ENCODE data around the gene MED7.
"Not testable (repeated sequence)": the region's sequence is repeated elsewhere in the genome, so short reads cannot be mapped to it uniquely, and the experiment has no call there.

MED7 gene

DNA sequence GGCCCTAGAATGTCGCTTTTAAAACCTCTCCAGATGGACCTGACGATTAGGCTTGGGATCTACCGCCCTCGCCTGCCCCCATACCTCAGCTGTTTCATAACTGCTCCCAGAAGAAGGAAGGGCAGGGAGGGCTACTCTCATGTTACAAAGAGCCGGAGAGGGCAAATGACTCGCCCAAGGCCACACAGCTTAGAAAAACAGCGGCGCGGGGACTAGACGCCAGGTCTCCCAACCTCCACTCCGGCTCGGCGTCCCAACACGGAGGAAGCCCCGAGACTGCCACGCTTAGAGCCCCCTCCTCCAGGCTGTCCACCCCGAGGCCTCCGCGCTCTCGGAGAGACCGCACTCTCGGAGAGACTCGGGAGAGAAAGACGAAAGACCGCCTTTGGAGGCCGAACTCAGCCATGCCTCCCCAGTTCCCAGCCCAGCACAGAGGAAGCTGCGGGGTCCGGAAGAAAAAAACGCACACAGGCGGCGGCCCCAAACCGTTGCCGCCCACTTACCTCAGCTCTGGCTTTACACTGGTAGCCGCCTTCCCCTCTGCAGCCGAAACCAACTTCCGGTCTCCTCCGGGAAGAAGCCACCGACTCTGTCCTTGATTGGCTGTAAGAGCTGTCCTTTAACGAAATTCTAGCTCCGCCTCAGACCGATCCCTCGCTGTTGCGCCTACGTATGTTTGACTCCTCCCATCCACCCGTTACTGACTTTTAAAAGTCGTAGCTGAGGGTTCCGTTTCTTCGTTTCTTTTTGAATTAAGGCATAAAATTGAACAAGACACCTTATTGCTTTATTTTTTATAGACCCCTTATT is at the start of gene MED7:
Gene MED7, minus strand, starts transcription at position 549 of the 810 bp plus-strand sequence. CDS start 3,434 bp downstream, outside the sequence.
- DNase-seq, result peak; percentile 89

GRCh38 chr5:157189223-157189622 is 46.6 kb upstream of the MED7 start:
- no peak for DNase-seq

GRCh38 chr5:157188270-157188669 is 45.6 kb upstream of the MED7 start:
- DNase-seq, result no peak

DNA sequence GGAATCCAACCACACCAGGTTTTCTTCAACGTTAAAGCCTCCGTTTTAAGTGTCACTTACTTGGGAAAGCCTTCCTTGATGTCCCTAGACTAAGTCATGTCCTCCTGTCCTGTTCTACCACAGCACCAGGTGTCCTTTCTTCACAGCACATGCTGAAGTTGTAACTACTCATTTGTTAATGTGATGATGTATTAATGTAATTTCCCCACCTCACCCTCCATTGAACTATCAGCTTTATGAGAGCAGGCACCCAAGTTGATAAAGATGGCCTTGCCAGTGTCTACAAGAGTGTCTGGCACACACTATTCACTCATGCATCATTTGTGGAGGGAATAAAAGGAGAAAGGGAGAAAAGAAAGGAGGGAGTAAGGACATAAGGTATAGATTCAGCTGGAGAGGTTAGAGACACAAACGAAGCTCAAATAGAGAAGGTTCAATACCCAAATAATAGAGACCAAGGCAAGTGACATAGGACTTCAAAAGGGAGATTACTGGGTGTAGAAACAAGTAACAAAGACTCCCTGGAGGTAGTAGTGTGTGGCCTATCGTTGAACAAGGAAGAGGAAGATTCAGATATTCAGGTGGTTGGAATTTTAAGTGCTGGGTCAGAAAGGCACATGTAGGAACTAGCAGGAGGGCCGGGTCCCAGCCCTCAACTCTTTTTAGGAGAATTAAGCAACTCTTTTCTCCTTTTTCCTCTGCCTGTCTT is 44.5 kb upstream of the MED7 start:
- DNase-seq, result no peak

DNA sequence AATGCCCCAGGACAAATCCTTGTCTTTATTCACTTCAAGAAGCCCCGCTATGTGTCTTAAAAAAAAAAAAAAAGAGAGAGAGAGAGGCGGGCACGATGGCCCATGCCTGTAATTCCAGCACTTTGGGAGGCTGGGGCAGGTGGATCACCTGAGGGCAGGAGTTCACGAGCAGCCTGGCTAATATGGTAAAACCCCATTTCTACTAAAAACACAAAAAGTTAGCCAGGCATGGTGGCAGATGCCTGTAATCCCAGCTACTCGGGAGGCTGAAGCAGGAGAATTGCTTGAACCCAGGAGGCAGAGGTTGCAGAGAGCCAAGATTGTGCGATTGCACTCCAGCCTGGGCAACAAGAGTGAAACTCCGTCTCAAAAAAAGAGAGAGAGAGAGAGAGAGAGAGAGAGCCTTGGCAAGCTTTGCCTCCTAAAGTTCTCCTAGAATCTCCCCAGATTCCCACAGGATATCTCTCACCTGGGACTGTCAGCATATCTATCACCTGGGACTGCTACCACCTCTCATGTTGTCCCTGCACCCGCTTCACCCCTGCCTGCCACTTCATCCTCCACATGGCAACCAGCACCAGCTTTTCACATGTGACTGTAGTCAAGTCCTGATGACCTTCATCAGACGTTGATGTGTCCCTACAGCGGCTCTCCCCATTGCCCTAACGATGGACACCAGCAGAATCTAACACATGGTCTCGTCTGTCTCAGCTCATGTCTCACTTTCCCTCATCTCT is 43.8 kb upstream of the MED7 start:
- no peak for DNase-seq

DNA sequence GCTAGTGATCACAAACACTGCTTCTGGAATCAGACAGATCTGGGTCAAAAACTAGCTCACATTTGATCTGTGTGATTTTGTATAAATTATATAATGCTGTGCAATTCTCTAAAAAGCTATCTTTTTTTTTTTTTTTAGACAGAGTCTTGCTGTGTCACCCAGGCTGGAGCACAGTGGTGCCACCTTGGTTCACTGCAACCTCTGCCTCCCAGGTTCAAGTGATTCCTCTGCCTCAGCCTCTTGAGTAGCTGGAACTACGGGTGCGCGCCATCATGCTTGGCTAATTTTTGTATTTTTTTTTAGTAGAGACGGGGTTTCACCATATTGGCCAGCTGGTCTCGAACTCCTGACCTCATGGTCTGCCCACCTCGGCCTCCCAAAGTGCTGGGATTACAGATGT is 42.5 kb upstream of the MED7 start:
- DNase-seq, result not testable (repeated sequence)

DNA sequence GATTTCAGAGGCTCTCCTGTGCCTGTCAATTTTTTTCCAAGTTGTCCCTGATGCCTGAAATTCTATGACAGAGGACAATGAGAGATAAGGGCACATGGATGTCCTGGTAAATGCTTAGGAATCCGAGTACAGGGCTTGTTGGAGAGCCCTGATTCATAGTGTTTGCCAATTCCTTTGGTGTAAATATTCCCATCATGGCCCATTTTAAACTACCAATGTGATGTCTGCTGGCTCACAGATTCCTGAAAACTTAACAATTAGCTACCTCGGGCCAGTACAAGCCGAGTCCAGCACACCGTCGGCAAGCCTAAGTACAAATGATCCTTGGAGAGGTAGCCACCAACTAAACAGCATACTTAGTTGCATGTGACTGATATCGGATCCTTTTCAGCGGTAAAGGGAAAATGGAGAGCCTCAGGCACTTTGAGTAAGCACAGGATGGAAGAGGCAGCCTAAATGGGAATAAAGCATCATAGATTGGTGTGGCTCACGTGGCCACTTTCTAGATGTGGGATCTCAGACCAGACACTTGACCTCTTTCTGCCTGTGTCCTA is 41.5 kb upstream of the MED7 start:
- DNase-seq, result no peak

DNA sequence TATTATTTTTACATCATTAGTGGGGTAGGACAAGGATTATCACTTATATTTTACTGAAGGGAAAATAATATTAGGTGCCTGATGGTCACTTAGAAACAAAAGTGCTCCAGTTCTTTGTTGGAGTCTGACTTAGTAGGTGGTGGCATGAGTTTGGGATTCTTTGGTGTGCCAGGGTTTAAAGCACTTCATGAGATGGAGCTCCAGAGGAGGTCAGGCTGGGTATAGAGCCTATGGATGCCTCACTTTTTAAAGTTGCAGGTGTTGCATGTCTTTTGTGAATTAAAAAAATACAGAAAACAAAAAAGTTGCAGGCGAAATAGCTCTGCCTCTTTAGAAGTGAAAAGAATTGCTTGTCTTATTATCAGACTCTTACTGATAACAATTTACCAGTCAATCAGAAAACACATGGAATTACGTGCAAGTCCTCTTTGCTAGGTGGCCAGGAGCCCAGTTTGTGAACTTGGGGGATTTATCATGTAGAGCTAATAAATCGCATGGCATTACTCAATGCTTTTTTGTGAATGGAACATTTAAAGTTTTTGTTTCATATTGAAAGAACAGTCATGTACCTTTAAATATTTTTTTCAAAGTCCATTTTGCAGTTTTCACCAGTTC is 39.6 kb upstream of the MED7 start:
- no peak for DNase-seq

- DNase-seq, result no peak
Observed at GRCh38 chr5:157180374-157181264, 38.0 kb upstream of the MED7 start, which contains the start of gene ITK. TSS of gene ITK (plus strand) at chr5:157180840. CDS start at chr5:157180978, 138 bp downstream.

DNA sequence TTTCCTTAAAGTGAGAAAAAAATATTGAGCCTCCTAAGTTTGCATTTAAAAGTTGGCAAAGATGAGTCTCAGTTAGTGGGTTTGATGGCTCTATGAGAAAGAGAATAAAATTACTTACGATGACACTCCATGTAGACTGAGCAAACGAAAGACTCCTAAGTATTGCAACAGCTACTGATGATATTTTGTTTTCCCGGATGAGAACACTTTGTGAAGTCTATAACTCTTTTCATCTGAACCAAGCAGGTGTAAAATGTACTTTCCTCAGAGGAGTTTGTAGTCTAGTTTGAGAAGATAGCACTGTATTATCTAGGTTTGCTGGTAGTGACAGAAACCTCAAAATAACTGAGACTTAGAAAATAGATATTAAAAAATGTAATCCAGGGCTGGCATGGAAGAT is 36.3 kb upstream of the MED7 start:
- no peak for DNase-seq

GRCh38 chr5:157177953-157178352 is 35.3 kb upstream of the MED7 start:
- DNase-seq, result no peak

DNA sequence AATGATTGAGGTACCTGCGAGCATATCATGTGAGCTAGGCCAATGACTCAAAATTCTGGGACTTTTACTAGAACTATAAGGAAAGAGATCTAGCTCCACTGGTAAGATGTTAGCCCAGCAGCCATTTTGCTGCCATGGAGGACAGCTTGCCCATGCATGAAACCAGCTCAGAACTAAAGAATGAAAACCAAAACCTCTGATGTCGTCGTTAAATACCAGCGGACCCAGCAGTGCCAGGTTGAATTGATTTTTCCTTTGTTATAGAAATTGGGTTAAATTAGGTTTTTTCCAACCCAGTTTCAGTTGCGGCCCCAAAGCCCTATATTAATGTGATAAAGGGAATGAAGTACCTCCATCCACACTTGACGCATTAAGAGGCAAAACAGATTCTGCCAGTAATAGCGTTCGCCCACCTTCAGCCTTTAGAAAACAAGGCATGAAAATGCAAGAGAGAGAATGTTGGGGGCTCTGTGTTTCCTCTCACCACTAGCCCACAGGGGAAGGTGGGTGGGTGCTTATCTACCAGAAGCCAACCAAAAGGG is 32.5 kb upstream of the MED7 start:
- no peak for DNase-seq

DNA sequence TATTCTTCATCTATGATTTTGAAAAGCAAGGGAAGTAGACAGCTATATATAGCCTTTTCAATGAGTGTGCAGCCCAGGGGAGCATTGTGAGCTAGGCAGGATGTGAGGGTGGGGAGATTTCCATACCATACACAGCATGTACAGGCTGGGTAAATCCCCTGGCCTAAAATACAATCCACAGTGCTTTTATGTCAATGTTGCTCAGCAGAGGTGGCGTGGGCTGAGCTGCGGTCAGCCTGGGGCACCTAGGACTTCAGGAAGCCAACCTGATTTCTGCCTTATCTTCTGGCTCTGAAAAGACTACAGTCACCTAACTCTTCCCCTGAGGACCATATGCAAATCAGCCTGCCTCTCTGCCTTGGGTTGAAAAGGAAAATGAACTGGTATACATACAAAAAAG is 29.7 kb upstream of the MED7 start:
- DNase-seq, result peak; percentile 12

DNA sequence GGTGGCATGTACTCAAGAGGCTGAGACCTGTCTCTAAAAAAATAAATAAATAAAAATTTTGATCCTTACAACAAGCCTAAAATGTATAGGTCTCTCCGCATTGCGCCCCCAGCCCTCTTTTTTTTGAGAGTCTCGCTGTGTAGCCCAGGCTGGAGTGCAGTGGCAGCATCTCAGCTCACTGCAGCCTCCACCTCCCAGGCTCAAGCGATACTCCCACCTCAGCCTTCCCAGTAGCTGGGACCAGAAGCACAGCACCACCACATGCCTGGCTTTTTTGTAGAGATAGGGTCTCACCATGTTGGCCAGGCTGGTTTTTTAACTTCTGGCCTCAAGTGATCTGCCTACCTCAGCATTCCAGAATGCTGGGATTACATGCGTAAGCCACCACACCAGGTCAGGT is 25.6 kb upstream of the MED7 start:
- DNase-seq, result no peak

DNA sequence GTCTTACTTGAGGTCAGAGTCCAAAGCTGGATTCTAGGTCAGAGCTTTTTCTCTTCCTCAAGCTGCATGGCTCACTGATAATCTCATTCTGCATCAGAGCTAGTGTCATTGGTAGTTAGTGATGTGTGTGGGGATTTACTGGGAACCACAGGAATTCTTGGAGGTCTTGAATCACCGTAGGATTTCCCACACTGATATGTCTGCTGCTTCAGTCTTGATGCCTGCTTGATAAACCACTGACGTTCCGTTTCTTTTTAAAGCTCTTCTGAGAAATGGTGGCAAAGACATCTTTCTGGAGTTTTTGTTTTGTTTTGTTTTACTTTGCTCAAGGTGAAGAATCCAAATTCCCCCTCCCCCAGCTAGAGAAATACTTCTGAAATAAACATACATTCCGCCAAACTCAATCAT is 24.6 kb upstream of the MED7 start:
- DNase-seq, result no peak

GRCh38 chr5:157166214-157167213 is 23.8 kb upstream of the MED7 start, which contains the start of gene GARIN3:
TSS of gene GARIN3 (minus strand) at chr5:157166264. CDS start at chr5:157166168, 96 bp downstream.
- no peak for DNase-seq

GRCh38 chr5:157165668-157166067 is 23.0 kb upstream of the MED7 start:
- DNase-seq, result no peak

- DNase-seq, result no peak
Observed at GRCh38 chr5:157165261-157165660, 22.6 kb upstream of the MED7 start.

GRCh38 chr5:157164521-157164920 is 21.9 kb upstream of the MED7 start:
- no peak for DNase-seq
